Keratinocyte (primary cell): ENCODE data around the gene ADAM12.

Experiments
- CTCF ChIP-seq, 3 experiments: IDR thresholded peaks in 1 of 3; conservative IDR thresholded peaks in 1 of 3; optimal IDR thresholded peaks in 1 of 3; 2 replicates in 2 of 3; 3 replicates in 1 of 3; pipeline versions ENCODE3 to v1.5.1; 2011; ENCODE audit warnings: low read length in 3 of 3, mild to moderate bottlenecking in 3 of 3, moderate library complexity in 2 of 3, control low read depth in 1 of 3, inconsistent platforms in 1 of 3; ENCODE audit not compliant: insufficient read depth in 2 of 3; ENCODE audit errors: extremely low read depth in 1 of 3
- EZH2 ChIP-seq: IDR thresholded peaks from one replicate; pipeline ENCODE4 v1.6.1; 2012; ENCODE audit warnings: inconsistent platforms, mild to moderate bottlenecking, low read length, moderate library complexity

- TF ChIP-seq CTCF (optimal IDR thresholded peaks at IDR 0.05 in 1 of 3, IDR thresholded peaks at IDR 0.05 in 1 of 3, conservative IDR thresholded peaks at IDR 0.05 in 1 of 3; ENCODE audit: extremely low read depth in 1 of 3, insufficient read depth in 2 of 3, low read length in 3 of 3) (no peak), EZH2 (no peak)
Measured at GRCh38 chr10:126286256-126286780, 102.0 kb downstream of the ADAM12 start.
